Panc1 (cell line): Measurements from ENCODE around the gene TMEM98. TPM values are rescaled to one million over a fixed set of nuclear protein-coding genes. Genes with fewer than 3 reads are reported as not detected.

Experiments used
- ATAC-seq: fragments of 200-7000 bp; cut with Tn5 transposase; 2 replicates; pipeline ENCODE4 v1.9.1; 2020; ENCODE audit warnings: mild to moderate bottlenecking, moderate library complexity
- BruUV-seq: library from RNA; stranded (reverse); fragments of 400-500 nt; replicated peaks from 2 replicates; lab custom pipeline; 2021; lab: Mats Ljungman, UMichigan
- CTCF ChIA-PET: fragments of 300-600 bp; sonication (Branson Sonifier 250); formaldehyde crosslinking; loops from one replicate; lab custom pipeline; 2022; ENCODE audit warnings: antibody characterized with exemption; lab: Charles Lee
- POLR2A ChIA-PET: fragments of 300-600 bp; sonication (Branson Sonifier 250); formaldehyde crosslinking; loops from one replicate; lab custom pipeline; 2022; ENCODE audit warnings: antibody characterized with exemption; lab: Charles Lee
- DNase-seq: peaks from one replicate; pipeline ENCODE4 v3.0.0-alpha.2; 2010; ENCODE audit warnings: low read depth, low spot score
- H3K27ac ChIP-seq: 2 replicates; pipeline ENCODE4 v1.5.1; 2011; ENCODE audit warnings: mild to moderate bottlenecking, low read length, inconsistent platforms
- H3K27me3 ChIP-seq: fragments of 200-500 bp; sonication (Bioruptor generic); 2 replicates; pipeline ENCODE4 v1.6.0; 2014; ENCODE audit warnings: low read length, inconsistent platforms; ENCODE audit not compliant: control insufficient read depth, insufficient read depth
- H3K36me3 ChIP-seq: fragments of 200-500 bp; sonication (Bioruptor generic); 2 replicates; pipeline ENCODE4 v1.5.1; 2014; ENCODE audit warnings: inconsistent platforms, mild to moderate bottlenecking, low read length, moderate library complexity; ENCODE audit not compliant: control insufficient read depth, insufficient read depth
- H3K4me1 ChIP-seq: 2 replicates; pipeline ENCODE4 v1.5.1; 2011; ENCODE audit warnings: inconsistent platforms, mild to moderate bottlenecking, low read length, moderate library complexity; ENCODE audit not compliant: control insufficient read depth, insufficient read depth
- H3K4me3 ChIP-seq, 2 experiments: 2 replicates each; pipeline ENCODE4 v1.5.1; 2011 to 2012; ENCODE audit warnings: low read depth in 2 of 2, low read length in 2 of 2, mild to moderate bottlenecking in 2 of 2, inconsistent platforms in 1 of 2, moderate library complexity in 1 of 2
- H3K9me3 ChIP-seq: fragments of 200-500 bp; sonication (Bioruptor generic); 2 replicates; pipeline ENCODE4 v1.5.1; 2014; ENCODE audit warnings: low read depth, mild to moderate bottlenecking, inconsistent platforms, low read length, moderate library complexity; ENCODE audit not compliant: control insufficient read depth, insufficient read depth
- POLR2AphosphoS5 ChIP-seq: IDR thresholded peaks from 2 replicates; pipeline ENCODE4 v1.6.1; 2012; ENCODE audit warnings: mild to moderate bottlenecking, low read depth, low read length, moderate library complexity
- REST ChIP-seq, 2 experiments: IDR thresholded peaks; 2 replicates each; pipeline ENCODE4 v1.6.1; 2011 to 2012; ENCODE audit warnings: low read depth in 2 of 2, control low read depth in 1 of 2, low read length in 1 of 2, mild to moderate bottlenecking in 1 of 2, moderate library complexity in 1 of 2; ENCODE audit not compliant: insufficient read depth in 1 of 2
- SIN3A ChIP-seq: IDR thresholded peaks from 2 replicates; pipeline ENCODE4 v1.6.1; 2012; ENCODE audit warnings: low read depth, mild to moderate bottlenecking, low read length, moderate library complexity, borderline replicate concordance; ENCODE audit not compliant: insufficient read depth
- TCF7L2 ChIP-seq: IDR thresholded peaks from 2 replicates; pipeline ENCODE4 v1.6.1; 2011; ENCODE audit warnings: mild to moderate bottlenecking, low read depth, low read length, inconsistent platforms
- in situ Hi-C: cut with HindIII; loops from 2 replicates; pipeline ENCODE4 v1.10.0; 2016; ENCODE audit warnings: low sequenced_read_pairs, low pct_unique_long_range_greater_than_20kb
- intact Hi-C: fragments of 100-400 bp; cut with micrococcal nuclease; formaldehyde crosslinking; loops from one replicate; pipeline ENCODE4 v1.10.0; 2022; ENCODE audit not compliant: unreplicated experiment
- total RNA-seq: library from RNA; stranded (reverse); gene quantifications from one replicate; pipeline ENCODE4 v1.2.1, GENCODE V29; 2021; ENCODE audit not compliant: unreplicated experiment
- TF ChIP-seq, protein P1 (sequence below): fragments of 450-650 bp; IDR thresholded peaks from 2 replicates; pipeline ENCODE4 v1.5.1; 2017; ENCODE audit warnings: mild to moderate bottlenecking

TMEM98 gene
- total RNA-seq, 1 experiment from 2014 or later, result 2.2 TPM

DNA sequence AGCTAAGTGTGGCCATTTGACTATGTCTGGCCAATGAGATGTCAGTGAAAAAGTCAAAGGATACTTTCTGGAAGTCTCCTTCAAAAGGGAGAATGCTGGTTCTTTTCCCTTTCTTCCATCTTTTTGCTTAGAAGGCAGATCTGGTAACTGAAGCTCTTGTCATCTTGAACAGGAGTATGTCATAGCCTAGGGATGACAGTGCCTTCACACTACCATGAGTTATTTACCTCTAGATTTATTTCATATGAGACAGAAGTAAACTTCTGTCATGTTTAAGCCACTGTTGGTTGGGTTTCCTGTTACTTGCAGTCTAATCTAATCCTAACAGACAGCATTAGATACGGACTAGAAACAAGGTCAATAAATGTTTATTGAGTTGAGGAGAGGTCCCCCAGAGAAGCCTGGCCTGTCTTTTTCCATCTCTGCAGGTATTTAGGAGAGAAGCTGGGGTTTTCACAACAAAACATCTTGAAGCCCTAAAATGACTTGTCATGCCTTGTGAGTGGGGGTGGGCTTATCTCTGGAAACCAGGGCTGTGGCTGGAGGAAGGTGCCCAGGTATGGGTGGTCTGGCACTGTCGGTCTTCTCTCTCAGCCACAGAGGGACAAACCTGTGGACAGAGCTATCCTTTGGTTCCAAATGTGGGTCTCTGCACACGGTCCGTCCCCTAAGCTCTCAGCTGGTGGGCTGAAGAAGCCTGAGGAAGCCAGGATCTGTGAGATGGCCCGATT, 28.5 kb downstream of the TMEM98 start:
- peaks cover 5% of the 10 kb centered on the region for H3K27me3 ChIP-seq
- no peak overlapping the region for H3K4me3 ChIP-seq
- in situ Hi-C loops (no loop called here), intact Hi-C loops (no loop called here)
- ATAC-seq (no peak), DNase-seq (no peak)
- ChIA-PET CTCF (no interaction called here), POLR2A (no interaction called here)
- TF ChIP-seq TCF7L2 (no peak), SIN3A (no peak), POLR2AphosphoS5 (no peak), REST (IDR thresholded peaks at IDR 0.05; ENCODE audit: insufficient read depth in 1 of 2, low read depth in 2 of 2, low read length in 1 of 2) (no peak)
- TF ChIP-seq, protein P1, sequence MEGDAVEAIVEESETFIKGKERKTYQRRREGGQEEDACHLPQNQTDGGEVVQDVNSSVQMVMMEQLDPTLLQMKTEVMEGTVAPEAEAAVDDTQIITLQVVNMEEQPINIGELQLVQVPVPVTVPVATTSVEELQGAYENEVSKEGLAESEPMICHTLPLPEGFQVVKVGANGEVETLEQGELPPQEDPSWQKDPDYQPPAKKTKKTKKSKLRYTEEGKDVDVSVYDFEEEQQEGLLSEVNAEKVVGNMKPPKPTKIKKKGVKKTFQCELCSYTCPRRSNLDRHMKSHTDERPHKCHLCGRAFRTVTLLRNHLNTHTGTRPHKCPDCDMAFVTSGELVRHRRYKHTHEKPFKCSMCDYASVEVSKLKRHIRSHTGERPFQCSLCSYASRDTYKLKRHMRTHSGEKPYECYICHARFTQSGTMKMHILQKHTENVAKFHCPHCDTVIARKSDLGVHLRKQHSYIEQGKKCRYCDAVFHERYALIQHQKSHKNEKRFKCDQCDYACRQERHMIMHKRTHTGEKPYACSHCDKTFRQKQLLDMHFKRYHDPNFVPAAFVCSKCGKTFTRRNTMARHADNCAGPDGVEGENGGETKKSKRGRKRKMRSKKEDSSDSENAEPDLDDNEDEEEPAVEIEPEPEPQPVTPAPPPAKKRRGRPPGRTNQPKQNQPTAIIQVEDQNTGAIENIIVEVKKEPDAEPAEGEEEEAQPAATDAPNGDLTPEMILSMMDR, result no peak
- BruUV-seq, result no TSS peak
- no peak overlapping the region for H3K27ac ChIP-seq
- H3K9me3 ChIP-seq, result no peaks in the 10 kb centered on the region
- no peaks in the 10 kb centered on the region for H3K4me1 ChIP-seq
- no peaks in the 10 kb centered on the region for H3K36me3 ChIP-seq

DNA sequence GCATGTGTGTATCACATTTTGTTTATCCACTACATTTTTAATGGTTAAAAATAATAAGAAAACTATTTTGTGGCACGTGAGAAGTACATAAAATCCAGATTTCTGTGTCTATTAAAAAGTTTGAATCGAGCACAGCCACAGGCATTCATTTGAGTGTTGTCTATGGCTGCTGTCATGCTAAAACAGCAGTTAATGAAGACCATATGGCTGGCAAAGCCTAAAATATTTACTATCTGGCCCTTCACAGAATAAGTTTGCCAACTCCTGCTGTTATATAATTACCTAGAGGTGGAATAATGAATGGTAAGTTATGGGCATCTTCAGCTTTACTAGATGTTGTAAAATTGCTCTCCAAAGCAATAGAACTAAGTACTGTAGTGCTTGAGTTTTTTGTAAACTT, 30.5 kb downstream of the TMEM98 start:
- ATAC-seq (no peak), DNase-seq (no peak)
- no TSS peak for BruUV-seq
- TF ChIP-seq TCF7L2 (no peak), POLR2AphosphoS5 (no peak), REST (IDR thresholded peaks at IDR 0.05; ENCODE audit: insufficient read depth in 1 of 2, low read depth in 2 of 2, low read length in 1 of 2) (no peak), SIN3A (no peak)
- TF ChIP-seq, protein P1, result no peak
- Histone ChIP-seq H3K4me3 (no peak overlapping the region), H3K27me3 (peaks cover 5% of the 10 kb centered on the region), H3K36me3 (no peaks in the 10 kb centered on the region), H3K4me1 (no peaks in the 10 kb centered on the region), H3K9me3 (no peaks in the 10 kb centered on the region), H3K27ac (no peak overlapping the region)
- in situ Hi-C loops, result no loop called here
- ChIA-PET CTCF (no interaction called here), POLR2A (no interaction called here)
- intact Hi-C loops, result loop anchor here (1.0 kb wide), 1 partner anchor 12 kb away; no protein-coding TSS in a partner anchor
